Testis (tissue), 3 donors: ENCODE results near the gene NCF2. TPM values are rescaled to one million over a fixed set of nuclear protein-coding genes. Genes with fewer than 3 reads are reported as not detected.
A peak's percentile ranks its signal among the peaks of the same experiment; 100 is the strongest.

Source experiments
- DNase-seq: peaks from one replicate; pipeline ENCODE4 v3.0.0-alpha.2; 2019
- H3K27ac ChIP-seq, 2 donors: fragments of 200-600 bp; sonication (generic); one replicate each; pipeline ENCODE4 v1.5.1; 2019
- H3K27me3 ChIP-seq: fragments of 200-600 bp; sonication (generic); one replicate; pipeline ENCODE4 v1.5.1; 2019
- H3K36me3 ChIP-seq: fragments of 200-600 bp; sonication (generic); one replicate; pipeline ENCODE4 v1.5.1; 2017; ENCODE audit warnings: low read depth; ENCODE audit errors: missing control alignments
- H3K4me1 ChIP-seq: fragments of 200-600 bp; sonication (generic); one replicate; pipeline ENCODE4 v1.5.1; 2019
- H3K4me3 ChIP-seq, 2 donors: fragments of 200-600 bp; sonication (generic); one replicate each; pipeline ENCODE4 v1.5.1; 2017 to 2019
- H3K9me3 ChIP-seq: fragments of 200-600 bp; sonication (generic); one replicate; pipeline ENCODE4 v1.5.1; 2017
- CTCF ChIP-seq, 3 experiments: fragments of 450-650 bp in 2 of 3; fragments of 200-600 bp in 1 of 3; sonication (generic) in 1 of 3; IDR thresholded peaks; one replicate each; pipeline ENCODE4 v1.5.1; 2016 to 2019; ENCODE audit warnings: antibody characterized with exemption in 3 of 3, mild to moderate bottlenecking in 2 of 3, moderate library complexity in 1 of 3
- POLR2A ChIP-seq: fragments of 450-650 bp; IDR thresholded peaks from one replicate; pipeline ENCODE4 v1.6.1; 2017; ENCODE audit warnings: antibody characterized with exemption, mild to moderate bottlenecking, moderate library complexity
- WGBS, 2 donors: methylation state at CpG; one replicate each; pipeline ENCODE4 v1.1.5; 2018; 5-methylcytosine and 5-hydroxymethylcytosine counted together
- intact Hi-C: fragments of 100-400 bp; cut with DNase I; formaldehyde crosslinking; loops from one replicate; pipeline ENCODE4 v1.15.1; 2023; ENCODE audit warnings: low total_unique reads
- polyA plus RNA-seq: library from polyadenylated mRNA; stranded (reverse); fragments of 350-450 nt; fragmentation: Illumina TruSeq; extraction: RNeasy Lipid Tissue Mini Kit (QIAGEN cat#74804); gene quantifications from one replicate; pipeline ENCODE4 v1.2.3, GENCODE V29; 2014; ENCODE audit warnings: low read depth, low replicate concordance; ENCODE audit not compliant: insufficient read depth
- total RNA-seq, 2 donors: library from RNA; depleted of rRNA; stranded (reverse); fragments of >200 nt; gene quantifications; one replicate each; pipeline ENCODE4 v1.2.3, GENCODE V29; 2016

The NCF2 gene
- total and polyA plus RNA-seq, 3 donors from 2014 or later = 1.3 to 7.8 (median 3.7) TPM

GRCh38 chr1:183612407-183612806, 22.1 kb upstream of the NCF2 start:
- Histone ChIP-seq H3K27ac (no peak overlapping the region), H3K27me3 (no peaks in the 10 kb centered on the region), H3K4me1 (peaks cover 5% of the 10 kb centered on the region), H3K4me3 (no peak overlapping the region), H3K36me3 (no peaks in the 10 kb centered on the region), H3K9me3 (no peaks in the 10 kb centered on the region)
- DNase-seq = no peak
- no peak for TF ChIP-seq CTCF (IDR thresholded peaks at IDR 0.05)
- TF ChIP-seq POLR2A = no peak
- intact Hi-C loops = no loop called here
- 81 to 85% methylated on average over 3 of the region's 3 CpGs for WGBS, 2 donors

DNA sequence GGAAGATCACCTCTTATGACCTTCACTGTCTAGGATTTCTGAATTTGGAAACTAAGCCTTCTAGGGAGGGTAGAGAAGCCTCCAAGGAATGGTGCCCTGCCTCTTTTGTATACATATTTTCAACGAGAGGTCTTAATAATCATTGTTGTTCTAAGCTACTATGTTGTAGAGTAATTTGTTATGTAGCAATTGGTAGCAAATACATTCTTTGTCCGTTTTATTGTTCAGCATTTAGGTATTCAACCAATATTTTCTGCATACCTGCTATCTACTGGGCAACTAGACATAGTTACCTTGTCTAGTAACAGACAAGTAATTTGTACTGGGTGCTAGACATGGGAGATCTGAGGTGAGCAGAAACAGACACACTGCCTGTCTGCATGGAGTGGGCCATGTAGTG, 20.8 kb upstream of the NCF2 start:
- intact Hi-C loops = no loop called here
- no peak for DNase-seq
- WGBS, 2 donors = 32 to 75% methylated on average over 2 of the region's 2 CpGs

DNA sequence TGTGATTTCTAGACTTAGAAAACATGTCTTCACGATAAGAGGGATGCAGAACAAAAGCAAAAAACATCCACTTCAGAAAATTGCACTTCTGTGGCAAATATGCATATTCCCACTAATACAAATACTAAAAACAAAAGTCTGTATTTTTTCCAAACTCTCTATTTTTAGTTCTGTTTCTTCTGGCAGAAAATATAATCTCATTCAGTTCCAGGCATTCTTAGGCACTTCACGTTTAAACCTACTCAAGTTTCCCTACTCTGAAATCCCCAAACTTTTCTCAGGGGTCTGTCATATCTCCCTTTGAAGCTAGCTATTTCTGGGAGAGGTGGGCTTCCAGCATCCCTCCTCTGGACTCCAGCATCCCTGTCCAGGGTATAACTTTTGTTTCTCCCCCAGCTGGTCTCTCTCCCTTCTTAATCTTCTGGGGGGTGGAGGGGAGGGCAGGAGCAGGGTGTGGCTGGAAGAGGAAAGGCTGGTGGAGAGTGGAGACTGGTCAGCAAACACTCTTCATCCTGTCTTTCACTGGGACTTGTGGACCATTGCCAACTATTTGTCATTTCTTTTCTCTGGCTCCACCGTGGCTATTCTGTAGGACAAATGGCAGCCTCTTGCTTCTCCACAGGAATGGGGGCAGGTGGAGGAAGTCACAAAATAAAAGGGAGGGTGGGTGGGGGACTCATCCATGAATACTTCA, 19.6 kb upstream of the NCF2 start:
- Histone ChIP-seq H3K27ac (peak overlapping the region; percentile 59 to 73), H3K4me3 (no peak overlapping the region), H3K9me3 (no peaks in the 10 kb centered on the region), H3K4me1 (peaks cover 5% of the 10 kb centered on the region), H3K36me3 (no peaks in the 10 kb centered on the region), H3K27me3 (no peaks in the 10 kb centered on the region)
- intact Hi-C loops = no loop called here
- 35 to 50% methylated on average over 3 of the region's 3 CpGs for WGBS, 2 donors
- DNase-seq = no peak
- TF ChIP-seq CTCF (IDR thresholded peaks at IDR 0.05) (no peak), POLR2A (no peak)

More for the DNA sequence above, 20.8 kb upstream of the NCF2 start:
- Histone ChIP-seq H3K27ac (no peak overlapping the region), H3K9me3 (no peaks in the 10 kb centered on the region), H3K27me3 (no peaks in the 10 kb centered on the region), H3K4me3 (no peak overlapping the region), H3K4me1 (peaks cover 5% of the 10 kb centered on the region), H3K36me3 (no peaks in the 10 kb centered on the region)
- TF ChIP-seq POLR2A (no peak), CTCF (IDR thresholded peaks at IDR 0.05) (no peak)

DNA sequence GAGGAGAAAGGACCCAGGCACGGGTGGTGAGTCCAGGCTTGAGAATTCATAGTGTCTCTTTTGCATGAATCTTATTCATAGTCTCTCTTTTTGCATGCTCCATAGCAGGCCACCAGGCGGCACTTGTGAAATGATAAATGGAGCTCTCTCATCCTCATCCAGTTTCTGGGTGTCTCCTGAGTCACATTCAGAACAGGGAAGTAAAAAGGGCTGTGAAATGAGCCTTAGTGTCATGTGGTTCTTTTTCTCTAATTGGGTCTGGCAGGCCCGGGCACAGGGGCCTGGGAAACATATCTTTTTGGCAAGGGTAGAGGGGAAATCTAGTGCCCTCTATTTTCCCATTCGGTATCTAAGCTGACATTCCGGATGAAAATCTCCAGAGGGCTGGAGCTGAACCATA, 19.1 kb upstream of the NCF2 start:
- peak; percentile 73 for DNase-seq
- H3K27me3 ChIP-seq = no peaks in the 10 kb centered on the region
- intact Hi-C loops = no loop called here

More for the DNA sequence above, 19.1 kb upstream of the NCF2 start:
- H3K36me3 ChIP-seq = no peaks in the 10 kb centered on the region
- 44 to 47% methylated on average over 5 of the region's 5 CpGs for WGBS, 2 donors
- peak overlapping the region; percentile 59 to 73 for H3K27ac ChIP-seq
- no peaks in the 10 kb centered on the region for H3K9me3 ChIP-seq
- TF ChIP-seq POLR2A (no peak), CTCF (IDR thresholded peaks at IDR 0.05) (peak; percentile 44 to 57 (median 45))
- H3K4me1 ChIP-seq = peaks cover 5% of the 10 kb centered on the region
- H3K4me3 ChIP-seq = no peak overlapping the region
